Endothelial cell of umbilical vein (primary cell): Measurements from ENCODE around the gene PTCHD4. TPM values are rescaled to one million over a fixed set of nuclear protein-coding genes. Genes with fewer than 3 reads are reported as not detected.

Experiments
- BruUV-seq: library from RNA; stranded (reverse); fragments of 400-500 nt; replicated peaks from 2 replicates; lab custom pipeline; 2021; lab: Mats Ljungman, UMichigan
- CTCF ChIA-PET: fragments of 300-600, 350-600 bp; sonication (Branson Sonifier 250); formaldehyde crosslinking; loops from one replicate; lab custom pipeline; 2021; ENCODE audit warnings: antibody characterized with exemption, inconsistent platforms; lab: Charles Lee
- POLR2A ChIA-PET: fragments of 300-600, 350-600 bp; sonication (Branson Sonifier 250); formaldehyde crosslinking; loops from one replicate; lab custom pipeline; 2021; ENCODE audit warnings: antibody characterized with exemption, inconsistent platforms; lab: Charles Lee
- DNase-seq: peaks from one replicate; pipeline ENCODE4 v3.0.0-alpha.2; 2011; ENCODE audit warnings: low read depth, low spot score
- FAIRE-seq: peaks from 2 replicates; lab custom pipeline; 2011; peaks lifted over from hg19 to GRCh38; lab: Jason Lieb, UNC
- H2AFZ ChIP-seq: 2 replicates; pipeline ENCODE4 v1.6.0; 2012; ENCODE audit warnings: low read depth, low read length, control low read depth, inconsistent platforms
- H3K27ac ChIP-seq: 2 replicates; pipeline ENCODE4 v1.5.1; 2011; ENCODE audit warnings: low read depth, mild to moderate bottlenecking, control low read depth, low read length, moderate library complexity; ENCODE audit not compliant: insufficient read depth
- H3K27me3 ChIP-seq, 2 experiments: 2 replicates each; pipeline versions ENCODE4 v1.6.0 to v1.6.1; 2011; ENCODE audit warnings: low read length in 2 of 2, mixed read lengths in 1 of 2; ENCODE audit not compliant: control insufficient read depth in 2 of 2, insufficient read depth in 2 of 2
- H3K36me3 ChIP-seq, 2 experiments: 2 replicates in 1 of 2; 3 replicates in 1 of 2; pipeline ENCODE4 v1.5.1; 2011; ENCODE audit warnings: low read length in 2 of 2, mild to moderate bottlenecking in 1 of 2, moderate library complexity in 1 of 2; ENCODE audit not compliant: control insufficient read depth in 2 of 2, insufficient read depth in 2 of 2; ENCODE audit errors: extremely low read depth in 1 of 2
- H3K4me1 ChIP-seq: 3 replicates; pipeline ENCODE4 v1.5.1; 2011; ENCODE audit warnings: mild to moderate bottlenecking, low read length; ENCODE audit not compliant: control insufficient read depth, insufficient read depth; ENCODE audit errors: extremely low read depth
- H3K4me2 ChIP-seq: 2 replicates; pipeline ENCODE4 v1.6.1; 2011; ENCODE audit warnings: low read length, control low read depth, mixed read lengths; ENCODE audit not compliant: insufficient read depth
- H3K4me3 ChIP-seq, 3 experiments: fragments of 200-600 bp in 1 of 3; sonication (generic), shearing (Covaris generic) in 1 of 3; replicated peaks in 1 of 3; 2 replicates each; pipeline ENCODE4 v1.5.1; 2011 to 2016; ENCODE audit warnings: control low read depth in 3 of 3, low read length in 3 of 3, mild to moderate bottlenecking in 2 of 3, inconsistent platforms in 1 of 3, low read depth in 1 of 3, moderate library complexity in 1 of 3; ENCODE audit not compliant: insufficient read depth in 1 of 3
- H3K79me2 ChIP-seq: 2 replicates; pipeline ENCODE4 v1.6.0; 2012; ENCODE audit warnings: low read length, inconsistent platforms; ENCODE audit not compliant: control insufficient read depth, insufficient read depth
- H3K9ac ChIP-seq: replicated peaks from 2 replicates; pipeline ENCODE3; 2011; ENCODE audit warnings: low read length, control low read depth; ENCODE audit not compliant: insufficient read depth; ENCODE audit errors: extremely low read depth
- H3K9me1 ChIP-seq: replicated peaks from 3 replicates; pipeline ENCODE4 v1.6.0; 2011; ENCODE audit warnings: mild to moderate bottlenecking, low read length; ENCODE audit not compliant: control insufficient read depth, insufficient read depth; ENCODE audit errors: extremely low read depth
- H3K9me3 ChIP-seq: replicated peaks from 2 replicates; pipeline ENCODE4 v1.5.1; 2012; ENCODE audit warnings: low read length, inconsistent platforms; ENCODE audit not compliant: control insufficient read depth, insufficient read depth
- H4K20me1 ChIP-seq: replicated peaks from 2 replicates; pipeline ENCODE3; 2011; ENCODE audit warnings: mild to moderate bottlenecking, low read length; ENCODE audit not compliant: control insufficient read depth, insufficient read depth; ENCODE audit errors: extremely low read depth
- EZH2 ChIP-seq: IDR thresholded peaks from 2 replicates; pipeline ENCODE4 v1.6.1; 2012; ENCODE audit warnings: borderline replicate concordance, low read depth, mild to moderate bottlenecking, moderate library complexity, low read length, inconsistent platforms; ENCODE audit not compliant: severe bottlenecking
- FOS ChIP-seq: IDR thresholded peaks from 2 replicates; pipeline ENCODE4 v1.6.1; 2011; ENCODE audit warnings: mild to moderate bottlenecking, low read length, moderate library complexity, borderline replicate concordance; ENCODE audit not compliant: insufficient read depth
- GATA2 ChIP-seq: IDR thresholded peaks from 2 replicates; pipeline ENCODE4 v1.7.0; 2011; ENCODE audit warnings: low read depth, mild to moderate bottlenecking, moderate library complexity, mixed read lengths, low read length; ENCODE audit not compliant: insufficient read length, insufficient read depth
- JUN ChIP-seq: IDR thresholded peaks from 2 replicates; pipeline ENCODE4 v1.6.1; 2011; ENCODE audit warnings: borderline replicate concordance, low read depth; ENCODE audit not compliant: insufficient read length, insufficient read depth
- MYC ChIP-seq: IDR thresholded peaks from one replicate; pipeline ENCODE4 v1.6.1; 2011; ENCODE audit warnings: mild to moderate bottlenecking, low read depth, low read length
- POLR2A ChIP-seq: IDR thresholded peaks from 2 replicates; pipeline ENCODE4 v1.6.1; 2012; ENCODE audit warnings: low read depth, mild to moderate bottlenecking, control low read depth, low read length
- POLR2AphosphoS5 ChIP-seq: IDR thresholded peaks from 2 replicates; pipeline ENCODE4 v1.6.1; 2012; ENCODE audit warnings: low read depth, mild to moderate bottlenecking, control low read depth, low read length, moderate library complexity; ENCODE audit not compliant: insufficient read depth
- dilution Hi-C: fragments of 300-500 bp; cut with MboI; formaldehyde crosslinking; loops from one replicate; pipeline ENCODE4 v1.15.0; 2019; ENCODE audit warnings: low sequenced_read_pairs; ENCODE audit not compliant: extremely low pct_ligation_motif_present
- intact Hi-C: fragments of 100-400 bp; cut with micrococcal nuclease; formaldehyde crosslinking; loops from one replicate; pipeline ENCODE4 v1.10.0; 2022
- polyA plus RNA-seq, 4 experiments: library from polyadenylated mRNA; depleted of rRNA in 3 of 4; stranded (reverse) in 3 of 4; unstranded in 1 of 4; fragments of >200 nt; gene quantifications; 2 replicates each; pipeline versions ENCODE4 v1.2.1 to v1.2.3, GENCODE V29; 2011 to 2012; ENCODE audit warnings: missing spikeins in 1 of 4
- total RNA-seq: library from RNA; stranded (reverse); gene quantifications from 2 replicates; pipeline ENCODE4 v1.2.3, GENCODE V29; 2021
- TF ChIP-seq, protein P1 (sequence below), 2 donors: IDR thresholded peaks; 1 replicate in 1 of 2; 2 replicates in 1 of 2; pipeline ENCODE4 v1.5.1; 2011; ENCODE audit warnings: low read length in 2 of 2, mild to moderate bottlenecking in 2 of 2, moderate library complexity in 2 of 2, control low read depth in 1 of 2, inconsistent platforms in 1 of 2, low read depth in 1 of 2; ENCODE audit not compliant: insufficient read depth in 1 of 2; ENCODE audit errors: extremely low read depth in 1 of 2
- TF ChIP-seq, protein P2 (sequence below): IDR thresholded peaks from 2 replicates; pipeline ENCODE4 v1.6.1; 2011; ENCODE audit not compliant: insufficient read depth, insufficient read length

The PTCHD4 gene
- total and polyA plus RNA-seq, 2 donors (not counting 3 experiments of a cell fraction or from before 2014, with no cell fraction given) = 1.3 to 2.0 TPM

DNA sequence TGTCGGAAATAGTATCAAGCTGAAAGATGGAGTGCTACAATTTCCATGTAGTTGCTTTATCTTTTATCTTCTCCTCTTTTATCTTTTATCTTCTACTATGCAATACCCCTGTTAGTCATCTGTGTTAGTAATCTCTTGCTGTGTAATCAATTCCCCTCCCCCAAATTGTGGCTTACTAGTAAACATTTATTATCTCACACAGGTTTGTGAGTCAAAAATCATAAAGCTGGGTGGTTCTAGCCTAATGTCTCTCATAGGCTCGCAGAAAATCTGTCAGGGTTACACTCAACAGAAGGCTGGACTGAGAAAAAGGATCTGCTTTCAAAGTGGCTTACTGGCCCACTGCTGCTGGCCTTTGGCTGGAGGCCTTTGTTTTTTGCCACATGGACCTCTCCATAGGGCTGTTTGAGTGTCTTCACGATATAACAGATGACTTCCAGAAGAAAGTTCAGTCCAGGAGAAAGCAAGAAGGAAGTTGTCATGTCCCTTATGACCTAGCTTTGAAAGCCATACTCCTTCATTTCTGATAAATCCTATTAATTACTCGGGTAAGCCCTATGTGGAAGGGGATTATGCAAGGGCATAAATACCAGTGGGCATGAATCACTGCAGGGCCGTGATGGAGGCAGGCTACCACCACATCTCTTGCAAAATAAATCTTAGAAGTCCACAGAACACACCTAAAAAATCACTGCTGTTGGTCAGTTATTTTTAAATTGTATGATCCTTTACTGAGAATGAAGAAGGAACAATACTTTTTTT is 24.5 kb upstream of the PTCHD4 start:
- POLR2A ChIA-PET = no interaction called here
- Histone ChIP-seq H3K27ac (no peak overlapping the region), H3K4me3 (no peak overlapping the region), H3K9me1 (no peaks in the 10 kb centered on the region), H3K36me3 (no peaks in the 10 kb centered on the region), H4K20me1 (no peaks in the 10 kb centered on the region), H3K4me2 (no peak overlapping the region), H3K9me3 (no peaks in the 10 kb centered on the region), H3K9ac (no peak overlapping the region), H3K4me1 (no peaks in the 10 kb centered on the region), H3K79me2 (no peaks in the 10 kb centered on the region), H3K27me3 (no peaks in the 10 kb centered on the region), H2AFZ (no peak overlapping the region)
- CTCF ChIA-PET = no interaction called here
- no TSS peak for BruUV-seq
- intact Hi-C loops = no loop called here
- no peak for DNase-seq
- TF ChIP-seq, protein P1, sequence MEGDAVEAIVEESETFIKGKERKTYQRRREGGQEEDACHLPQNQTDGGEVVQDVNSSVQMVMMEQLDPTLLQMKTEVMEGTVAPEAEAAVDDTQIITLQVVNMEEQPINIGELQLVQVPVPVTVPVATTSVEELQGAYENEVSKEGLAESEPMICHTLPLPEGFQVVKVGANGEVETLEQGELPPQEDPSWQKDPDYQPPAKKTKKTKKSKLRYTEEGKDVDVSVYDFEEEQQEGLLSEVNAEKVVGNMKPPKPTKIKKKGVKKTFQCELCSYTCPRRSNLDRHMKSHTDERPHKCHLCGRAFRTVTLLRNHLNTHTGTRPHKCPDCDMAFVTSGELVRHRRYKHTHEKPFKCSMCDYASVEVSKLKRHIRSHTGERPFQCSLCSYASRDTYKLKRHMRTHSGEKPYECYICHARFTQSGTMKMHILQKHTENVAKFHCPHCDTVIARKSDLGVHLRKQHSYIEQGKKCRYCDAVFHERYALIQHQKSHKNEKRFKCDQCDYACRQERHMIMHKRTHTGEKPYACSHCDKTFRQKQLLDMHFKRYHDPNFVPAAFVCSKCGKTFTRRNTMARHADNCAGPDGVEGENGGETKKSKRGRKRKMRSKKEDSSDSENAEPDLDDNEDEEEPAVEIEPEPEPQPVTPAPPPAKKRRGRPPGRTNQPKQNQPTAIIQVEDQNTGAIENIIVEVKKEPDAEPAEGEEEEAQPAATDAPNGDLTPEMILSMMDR (IDR thresholded peaks at IDR 0.05; ENCODE audit: extremely low read depth in 1 of 2, insufficient read depth in 1 of 2, low read depth in 1 of 2, low read length in 2 of 2) = no peak
- TF ChIP-seq, protein P2, sequence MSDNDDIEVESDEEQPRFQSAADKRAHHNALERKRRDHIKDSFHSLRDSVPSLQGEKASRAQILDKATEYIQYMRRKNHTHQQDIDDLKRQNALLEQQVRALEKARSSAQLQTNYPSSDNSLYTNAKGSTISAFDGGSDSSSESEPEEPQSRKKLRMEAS = no peak
- TF ChIP-seq POLR2A = no peak
- no peak for TF ChIP-seq FOS
- no peak for TF ChIP-seq JUN
- TF ChIP-seq EZH2 = no peak
- no peak for TF ChIP-seq POLR2AphosphoS5
- no peak for TF ChIP-seq MYC
- no peak for TF ChIP-seq GATA2
- dilution Hi-C loops = no loop called here
- no peak for FAIRE-seq
